AG08396 (cell line): ENCODE results near the gene CROCC2.

Experiments used
- DNase-seq: peaks from one replicate; pipeline ENCODE4 v3.0.0; 2012; ENCODE audit warnings: low spot score, mixed read lengths

Gene CROCC2

GRCh38 chr2:240999873-241000541 lies 93.9 kb downstream of the CROCC2 start:
- DNase-seq, result no peak

- DNase-seq, result no peak
These were observed 94.7 kb downstream of the CROCC2 start for GRCh38 chr2:241000831-241001321.

DNA sequence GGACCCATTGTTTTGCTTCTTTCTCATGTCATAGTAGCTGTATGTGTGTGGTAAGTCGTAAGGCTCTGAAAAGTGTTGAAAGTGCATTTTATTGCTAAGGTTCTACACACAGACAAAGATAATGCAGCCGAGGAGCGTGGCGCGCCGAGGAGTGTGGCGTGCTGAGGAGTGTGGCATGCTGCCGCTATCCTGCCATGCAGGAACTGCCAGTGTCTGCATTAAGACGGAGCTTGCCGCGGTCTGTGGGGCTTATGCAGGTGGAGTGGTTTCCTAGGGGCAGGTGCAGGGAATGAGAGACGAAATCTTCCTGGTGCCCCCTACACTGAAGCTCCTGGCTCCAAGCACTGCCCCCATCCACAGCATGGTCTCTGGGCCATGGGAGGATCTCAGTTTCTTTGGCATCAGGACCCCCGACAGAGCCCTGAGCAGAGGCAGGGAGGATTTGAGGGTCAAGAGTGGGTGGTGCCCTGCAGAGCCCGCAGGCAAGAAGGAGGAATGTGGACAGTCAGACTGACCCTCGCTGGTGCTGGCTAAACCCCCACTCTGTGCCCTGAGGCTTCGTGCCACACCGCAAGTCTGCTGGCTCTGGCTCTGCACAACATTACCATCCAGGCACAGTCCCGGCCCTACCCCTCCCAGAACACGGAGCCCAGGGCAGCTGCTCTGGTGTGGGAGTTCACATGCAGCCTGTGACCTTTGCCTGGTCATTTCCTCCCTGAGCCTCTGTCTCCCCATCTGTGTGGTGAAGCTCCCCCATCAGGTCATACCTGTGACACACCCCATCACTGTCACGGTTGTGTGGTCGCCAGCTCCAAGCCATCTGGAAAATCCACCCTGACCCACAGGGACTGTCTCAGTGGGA lies 95.5 kb downstream of the CROCC2 start:
- no peak for DNase-seq

DNA sequence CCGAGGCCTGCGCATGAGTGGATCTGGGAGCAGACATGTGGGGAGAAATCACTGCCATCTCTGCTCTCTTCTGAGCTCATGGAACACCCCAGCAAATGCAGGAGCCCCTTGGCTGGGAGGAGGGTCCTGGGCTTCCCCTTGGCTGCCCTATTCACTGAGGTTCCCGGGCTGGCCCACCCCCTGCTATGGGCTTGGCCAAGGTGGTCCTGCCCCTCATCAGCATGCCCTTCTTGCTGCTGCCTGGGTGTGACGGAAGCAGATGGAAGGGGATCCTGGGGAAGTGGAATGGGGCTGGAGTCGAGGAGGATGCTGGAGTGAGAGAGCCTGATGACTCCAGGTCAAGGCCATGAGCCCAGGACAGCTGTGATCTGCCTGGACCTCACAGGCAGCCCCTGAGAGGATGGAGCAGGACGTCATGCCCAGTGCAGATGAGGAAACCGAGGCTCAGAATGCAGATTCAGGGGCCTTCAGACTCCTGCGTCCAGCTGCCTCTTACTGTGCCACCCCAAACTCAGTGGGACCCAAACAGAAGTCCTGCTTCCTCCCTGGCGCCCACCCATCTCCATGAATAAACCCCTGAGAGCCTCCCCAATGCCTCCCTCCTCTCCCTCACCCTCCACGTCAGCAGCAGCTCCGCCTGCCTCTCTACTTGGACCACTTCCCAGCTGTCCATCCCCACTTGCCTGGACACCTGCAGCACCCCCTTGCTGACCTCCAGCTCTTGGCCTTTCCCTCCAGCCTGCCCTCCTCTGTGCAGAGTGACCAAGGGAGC lies 96.3 kb downstream of the CROCC2 start:
- DNase-seq, result no peak

GRCh38 chr2:241003047-241003360 lies 96.9 kb downstream of the CROCC2 start:
- no peak for DNase-seq

- no peak for DNase-seq
These were observed 97.2 kb downstream of the CROCC2 start for GRCh38 chr2:241003369-241003768.

DNA sequence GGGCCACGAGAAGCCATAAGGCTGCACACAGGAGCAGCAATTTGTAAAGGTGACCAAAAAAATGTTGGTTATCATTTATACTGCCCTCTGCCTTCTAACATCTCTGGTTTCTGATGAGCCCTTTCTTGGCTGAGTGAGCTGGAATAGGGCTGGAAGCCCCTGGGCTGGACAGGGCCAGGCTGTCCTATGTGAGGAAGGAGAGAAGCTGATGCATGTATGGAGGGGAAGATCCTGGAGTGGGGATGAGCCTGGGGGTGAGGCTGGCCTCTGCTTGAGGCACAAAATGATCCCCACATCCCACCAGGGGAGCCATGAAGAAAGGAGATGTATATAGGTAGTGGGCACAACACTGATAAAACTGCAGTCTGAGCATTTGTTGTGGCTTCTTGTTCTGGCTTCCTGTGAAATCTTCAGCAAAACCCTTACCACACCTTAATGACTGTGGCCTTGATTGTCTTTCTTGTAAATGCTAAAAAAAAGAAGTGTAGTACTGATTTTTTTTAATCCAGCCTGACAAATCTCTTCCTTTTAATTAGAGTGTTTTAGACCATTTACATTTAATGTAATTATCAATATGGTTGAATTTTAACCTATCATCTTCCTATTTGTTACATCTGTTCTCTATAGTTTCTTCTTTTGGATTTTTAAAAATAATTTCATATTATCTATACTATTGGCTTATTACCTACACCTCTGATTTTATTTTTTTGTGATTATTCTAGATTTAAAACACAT lies 97.9 kb downstream of the CROCC2 start:
- DNase-seq, result no peak

DNA sequence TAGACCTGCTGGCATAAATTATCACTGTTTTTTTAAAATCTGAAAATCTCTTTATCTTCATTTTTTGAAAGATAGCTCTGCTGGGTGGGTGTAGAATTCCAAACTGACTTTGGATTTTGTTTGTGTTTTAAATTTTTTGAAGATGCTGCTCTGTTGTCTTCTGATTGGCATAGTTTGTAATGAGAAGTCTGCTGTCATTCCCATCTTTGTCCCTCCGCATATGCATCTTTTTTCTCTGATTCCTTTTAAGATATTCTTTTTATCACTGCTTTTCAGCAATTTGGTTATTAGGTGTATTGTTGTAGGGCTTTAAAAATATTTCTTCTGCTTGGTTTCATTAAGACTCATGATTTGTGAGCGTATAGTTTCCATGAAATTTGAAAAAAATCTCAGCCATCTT lies 99.4 kb downstream of the CROCC2 start:
- DNase-seq, result no peak

DNA sequence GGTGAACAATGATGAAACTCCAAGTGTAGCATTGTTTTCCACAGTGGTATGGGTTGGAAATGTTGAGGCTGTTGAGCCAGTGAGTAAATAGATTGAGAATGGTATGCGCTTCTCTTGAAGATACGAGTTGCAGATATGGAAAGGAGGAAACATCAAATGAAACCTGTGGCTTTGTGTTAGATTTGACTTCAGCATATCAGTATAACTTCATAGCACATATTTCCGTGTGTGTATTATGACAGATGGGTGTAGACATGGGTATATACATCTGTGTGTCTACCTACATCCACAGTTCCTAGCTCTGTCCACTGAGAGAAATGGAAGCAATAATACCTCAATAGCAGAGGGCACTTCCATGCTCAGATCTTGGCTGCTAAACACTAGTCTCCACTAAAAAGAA lies 100.3 kb downstream of the CROCC2 start:
- DNase-seq, result no peak

GRCh38 chr2:241007111-241007510 lies 101.0 kb downstream of the CROCC2 start:
- DNase-seq, result no peak

- no peak for DNase-seq
These were observed 102.0 kb downstream of the CROCC2 start for GRCh38 chr2:241007880-241008710.

DNA sequence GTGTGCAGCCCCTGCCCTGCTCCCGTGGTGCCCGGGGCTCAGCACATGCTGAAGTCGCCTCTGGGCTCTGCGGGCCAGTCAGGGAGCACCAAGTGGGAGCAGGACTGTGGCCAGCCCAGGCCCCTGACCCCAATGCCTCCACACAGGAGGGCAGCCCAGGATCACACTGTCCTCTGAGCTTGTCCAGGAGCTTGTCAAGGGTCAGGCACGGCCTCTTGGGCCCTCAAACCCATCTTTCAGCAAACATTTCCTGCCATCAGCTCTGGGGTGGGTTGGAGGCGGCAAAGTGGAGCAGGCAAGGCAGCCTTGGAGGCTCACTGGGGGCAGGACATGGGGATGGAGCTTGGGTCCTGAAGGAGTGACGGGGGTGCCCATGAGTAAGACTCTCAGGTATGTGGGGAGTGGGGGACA lies 102.6 kb downstream of the CROCC2 start:
- no peak for DNase-seq

GRCh38 chr2:241009191-241009590 lies 103.1 kb downstream of the CROCC2 start:
- no peak for DNase-seq

DNA sequence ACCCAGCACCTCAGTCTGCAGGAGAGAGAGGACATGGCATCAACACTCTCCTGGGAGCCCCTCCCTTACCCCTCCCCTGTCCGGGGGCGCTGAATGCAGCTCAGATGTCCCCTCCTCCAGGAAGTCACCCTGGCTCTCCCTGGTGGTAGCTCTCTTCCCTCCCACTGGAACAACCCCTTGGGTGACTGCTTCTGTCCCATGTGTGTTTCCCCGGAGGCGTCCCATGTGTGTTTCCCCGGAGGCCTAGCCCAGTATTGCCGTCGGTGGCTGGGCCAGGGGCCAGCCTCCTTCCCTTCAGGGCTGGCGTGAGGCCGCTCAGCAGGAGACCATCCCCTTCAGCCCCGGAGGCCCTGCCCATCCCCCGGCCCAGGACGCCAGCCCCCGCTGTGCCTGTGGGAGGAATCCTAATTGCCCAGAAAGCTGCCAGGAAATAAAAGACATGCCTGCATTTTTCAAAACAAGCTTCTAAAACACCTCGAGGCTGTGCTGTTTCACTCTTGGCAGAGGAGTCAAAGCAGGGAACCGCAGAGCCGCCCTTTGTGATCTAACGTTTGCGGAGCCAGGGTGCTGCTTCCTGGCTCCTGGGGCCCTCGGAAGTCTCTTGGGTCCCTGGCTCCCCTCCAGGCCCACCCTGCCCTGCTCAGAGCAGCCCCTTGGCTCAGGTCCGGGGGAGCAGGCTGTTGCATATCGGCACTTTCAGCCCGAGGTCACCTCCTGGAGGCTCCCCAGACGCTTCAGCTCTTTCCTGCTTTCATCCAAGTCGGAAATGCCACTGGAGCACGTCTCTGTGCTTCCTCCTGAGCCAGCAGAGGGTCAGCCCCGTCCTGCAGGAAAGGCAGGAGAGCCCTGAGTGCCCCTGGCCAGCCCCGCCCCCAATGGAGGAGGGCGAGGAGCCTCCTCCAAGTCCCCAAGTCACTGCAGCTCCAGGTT lies 103.7 kb downstream of the CROCC2 start:
- DNase-seq, result peak; percentile 80

GRCh38 chr2:241010531-241011295 lies 104.6 kb downstream of the CROCC2 start:
- DNase-seq, result no peak

DNA sequence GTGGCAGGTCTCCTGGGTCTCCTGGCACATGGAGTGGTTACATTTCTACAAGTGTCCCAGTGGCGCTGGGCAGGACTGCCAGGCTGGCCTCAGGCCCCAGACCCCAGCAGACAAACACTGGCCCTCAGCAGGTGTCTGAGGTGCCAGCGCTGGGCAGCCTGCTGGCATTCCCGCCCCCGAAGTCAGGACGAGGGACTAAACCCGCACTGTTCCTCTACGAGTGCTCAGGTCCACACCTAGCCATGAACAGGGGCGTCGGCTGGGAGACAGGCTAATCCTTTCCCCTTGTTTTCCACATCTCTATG lies 105.1 kb downstream of the CROCC2 start:
- DNase-seq, result no peak

GRCh38 chr2:241011751-241012510 lies 105.8 kb downstream of the CROCC2 start:
- DNase-seq, result no peak

DNA sequence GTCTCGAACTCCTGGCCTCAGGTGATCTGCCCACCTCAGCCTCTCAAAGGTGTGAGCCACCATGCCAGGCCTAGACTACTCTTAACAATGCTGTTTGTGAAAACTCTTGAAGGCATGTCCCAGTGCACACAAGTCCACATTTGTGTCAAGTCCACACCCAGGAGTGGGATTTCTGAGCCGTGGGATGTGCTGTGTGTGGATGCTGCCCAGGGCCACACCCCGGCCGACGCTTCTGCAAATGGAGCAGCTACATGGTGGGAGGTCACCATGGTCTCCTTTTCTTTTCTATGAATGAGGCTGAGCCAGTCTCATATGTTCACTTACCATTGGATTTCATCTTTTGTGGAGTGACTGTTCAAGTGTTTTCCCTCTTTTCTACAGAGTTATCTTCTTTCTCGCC lies 108.1 kb downstream of the CROCC2 start:
- no peak for DNase-seq

GRCh38 chr2:241014764-241015163 lies 108.6 kb downstream of the CROCC2 start:
- DNase-seq, result no peak
